Myocyte (in vitro differentiated cells): Measurements from ENCODE around the gene MAMDC2. TPM values are rescaled to one million over a fixed set of nuclear protein-coding genes. Genes with fewer than 3 reads are reported as not detected.
"Not testable (repeated sequence)": the region's sequence is repeated elsewhere in the genome, so short reads cannot be mapped to it uniquely, and the experiment has no call there.

Source experiments
- DNase-seq: peaks from one replicate; pipeline ENCODE4 v3.0.0-alpha.2; 2012; ENCODE audit warnings: low read depth
- total RNA-seq: library from RNA; depleted of rRNA; stranded (reverse); fragments of >200 nt; gene quantifications from 2 replicates; pipeline ENCODE4 v1.2.3, GENCODE V29; 2014

MAMDC2 gene
- total RNA-seq, 1 donor from 2014 or later: 163 TPM

DNA sequence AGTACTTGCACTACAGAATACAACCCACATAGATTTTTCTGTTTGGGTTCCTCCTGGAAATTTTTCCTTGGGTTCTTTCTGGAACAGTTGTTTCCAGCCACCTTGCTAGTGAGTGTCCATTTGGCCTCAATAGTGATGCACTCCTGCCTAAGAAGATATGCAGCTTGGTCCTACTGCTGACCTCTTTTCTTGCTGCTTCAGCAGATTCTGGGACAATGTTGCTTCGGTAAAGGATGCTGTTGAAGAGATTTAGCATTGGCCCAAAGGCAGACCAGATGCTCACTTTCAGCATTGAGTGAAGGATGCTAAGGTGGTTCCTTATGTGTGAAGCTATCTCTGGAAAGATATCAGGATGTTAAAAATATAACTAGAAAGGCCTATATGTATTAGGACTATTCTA is 128.9 kb downstream of the MAMDC2 start:
- no peak for DNase-seq

DNA sequence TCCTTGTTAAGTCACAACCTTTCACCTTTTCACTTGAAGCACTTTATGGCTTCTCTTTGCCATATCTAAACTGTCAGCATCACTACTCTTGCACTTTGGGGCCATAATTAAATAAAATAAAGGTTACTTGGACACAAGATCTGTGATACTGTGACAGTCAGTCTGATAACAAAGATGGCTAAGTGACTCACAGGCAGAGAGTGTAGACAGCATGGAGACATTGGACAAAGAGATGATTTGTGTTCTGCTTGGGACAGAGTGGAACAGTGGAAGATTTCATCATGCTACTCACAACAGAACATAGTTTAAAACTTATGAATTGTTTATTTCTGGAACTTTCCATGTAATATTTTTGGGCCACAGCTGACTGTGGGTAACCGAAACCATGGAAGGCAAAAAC is 133.5 kb downstream of the MAMDC2 start:
- peak; percentile 54 for DNase-seq

DNA sequence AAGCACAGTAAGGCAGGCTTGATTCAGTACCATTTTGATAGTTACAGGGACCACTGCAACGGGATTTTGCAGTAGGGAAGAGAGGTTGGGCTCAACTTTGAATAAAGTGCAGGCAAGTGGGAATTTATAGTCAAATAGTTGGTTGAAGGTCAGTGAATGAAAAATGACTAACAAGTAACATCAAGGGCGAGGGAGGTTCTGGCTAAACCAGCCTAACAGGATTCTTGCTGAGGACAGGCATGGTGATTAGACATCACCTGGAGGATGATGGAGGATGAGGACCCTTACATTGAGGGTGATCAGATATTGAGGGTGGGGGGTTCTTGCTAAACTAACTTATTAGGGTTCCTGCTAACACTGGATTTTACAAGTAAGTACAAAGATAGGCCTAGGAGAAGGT is 149.1 kb downstream of the MAMDC2 start:
- DNase-seq: no peak

DNA sequence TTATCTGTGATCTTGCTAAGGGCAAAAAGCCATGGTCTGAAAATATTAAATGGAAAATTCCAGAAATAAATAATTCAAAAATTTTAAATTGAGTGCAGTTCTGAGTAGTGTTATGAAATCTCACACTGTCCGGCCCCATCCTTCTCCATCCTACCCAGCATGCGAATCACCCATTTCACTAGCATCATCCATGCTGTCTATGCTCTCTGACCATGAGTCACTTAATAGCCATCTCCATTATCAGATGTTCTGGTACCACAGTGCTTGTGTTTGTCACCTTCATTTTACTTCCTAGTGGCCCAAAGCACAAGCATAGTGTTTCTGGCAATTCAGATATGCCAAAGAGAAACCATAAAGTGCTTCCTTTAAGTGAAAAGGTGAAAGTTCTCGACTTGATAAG is 151.8 kb downstream of the MAMDC2 start:
- no peak for DNase-seq

DNA sequence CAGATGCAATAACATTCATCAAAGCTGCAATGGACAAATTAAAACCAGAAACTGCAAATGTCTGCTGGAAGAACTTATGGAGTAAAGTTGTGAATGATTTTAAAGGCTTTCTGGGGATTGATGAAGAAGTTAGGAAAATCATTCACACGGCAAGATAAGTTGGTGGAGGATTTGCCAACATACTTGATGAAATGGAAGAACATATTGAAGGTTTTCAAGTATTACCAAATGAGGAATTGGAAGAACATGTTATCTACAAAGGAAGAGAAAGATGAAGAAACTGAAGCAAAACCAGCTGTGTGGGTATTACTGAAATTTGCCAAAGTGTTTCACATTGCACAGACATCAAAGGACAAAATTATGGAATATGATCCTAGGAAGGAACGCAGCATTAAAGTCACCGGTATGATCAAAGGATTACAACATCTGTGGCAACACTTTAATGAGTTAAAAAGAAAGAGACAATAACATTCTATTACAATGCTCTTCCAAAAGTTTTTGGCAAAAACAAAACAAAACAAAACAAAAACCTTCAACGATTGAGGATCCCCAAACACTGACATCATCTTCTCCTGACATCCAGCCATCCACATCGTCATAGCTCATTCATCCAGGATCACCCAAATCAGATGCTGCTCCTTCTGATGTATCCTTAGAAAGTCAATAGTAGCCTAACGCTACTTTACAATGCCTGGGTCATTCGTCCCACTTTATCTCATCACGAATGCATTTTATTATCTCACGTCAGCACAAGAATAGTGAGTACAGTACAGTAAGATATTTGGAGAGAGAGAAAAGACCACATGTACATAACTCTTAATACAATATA is 153.8 kb downstream of the MAMDC2 start:
- no peak for DNase-seq

DNA sequence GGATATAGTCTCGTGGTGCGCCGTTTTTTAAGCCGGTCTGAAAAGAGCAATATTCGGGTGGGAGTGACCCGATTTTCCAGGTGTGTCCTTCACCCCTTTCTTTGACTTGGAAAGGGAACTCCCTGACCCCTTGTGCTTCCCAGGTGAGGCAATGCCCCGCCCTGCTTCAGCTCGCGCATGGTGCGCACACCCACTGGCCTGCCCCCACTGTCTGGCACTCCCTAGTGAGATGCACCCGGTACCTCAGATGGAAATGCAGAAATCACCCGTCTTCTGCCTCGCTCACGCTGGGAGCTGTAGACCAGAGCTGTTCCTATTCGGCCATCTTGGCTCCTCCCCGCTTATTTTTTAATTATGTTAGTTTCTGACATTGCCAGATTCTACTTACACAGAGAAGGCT is 161.1 kb downstream of the MAMDC2 start:
- not testable (repeated sequence) for DNase-seq

DNA sequence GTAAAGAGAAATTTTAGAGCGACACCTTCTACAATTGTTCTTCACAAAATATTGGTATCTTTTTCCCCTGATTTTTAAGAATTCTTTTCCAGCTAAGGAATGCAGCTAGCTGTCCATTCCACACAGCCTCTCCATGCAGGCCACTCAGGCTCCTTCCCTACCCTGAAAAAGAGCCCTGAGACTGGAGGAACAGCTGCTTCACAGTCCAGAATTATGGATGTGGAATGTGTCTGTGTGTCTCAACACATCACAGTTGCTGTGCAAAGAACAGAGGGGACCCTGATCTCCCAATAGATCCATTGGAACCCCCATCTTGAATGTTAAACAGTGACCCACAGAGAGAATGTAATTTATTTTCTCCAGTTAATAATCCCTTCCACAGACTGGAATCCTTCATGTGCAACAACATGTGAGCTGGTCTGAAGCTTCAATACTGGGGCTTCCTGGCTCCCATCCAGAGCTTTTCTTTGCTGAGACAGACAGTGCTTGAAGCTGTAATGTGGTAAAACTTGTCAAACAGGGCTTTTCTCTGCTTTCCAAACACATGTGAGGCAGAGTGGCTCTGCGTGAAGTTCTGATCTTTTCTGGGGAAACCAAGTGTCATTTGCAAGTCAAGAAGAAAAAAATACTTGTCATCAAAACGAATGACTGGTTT is 161.8 kb downstream of the MAMDC2 start:
- DNase-seq: peak; percentile 72

DNA sequence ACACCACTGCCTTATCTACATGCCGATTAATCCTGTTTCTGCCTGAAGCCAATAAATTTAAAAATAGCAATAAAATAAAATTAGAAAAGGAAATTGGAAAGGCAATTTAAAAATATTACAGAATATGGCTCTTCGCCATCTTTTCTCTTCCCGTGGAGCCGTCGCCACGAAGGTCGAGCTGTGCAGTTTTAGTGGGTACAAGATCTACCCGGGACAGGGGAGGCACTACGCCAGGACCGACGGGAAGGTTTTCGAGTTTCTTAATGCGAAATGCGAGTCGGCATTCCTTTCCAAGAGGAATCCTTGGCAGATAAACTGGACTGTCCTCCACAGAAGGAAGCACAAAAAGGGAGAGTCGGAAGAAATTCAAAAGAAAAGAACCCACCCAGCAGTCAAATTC is 173.4 kb downstream of the MAMDC2 start:
- DNase-seq: no peak

DNA sequence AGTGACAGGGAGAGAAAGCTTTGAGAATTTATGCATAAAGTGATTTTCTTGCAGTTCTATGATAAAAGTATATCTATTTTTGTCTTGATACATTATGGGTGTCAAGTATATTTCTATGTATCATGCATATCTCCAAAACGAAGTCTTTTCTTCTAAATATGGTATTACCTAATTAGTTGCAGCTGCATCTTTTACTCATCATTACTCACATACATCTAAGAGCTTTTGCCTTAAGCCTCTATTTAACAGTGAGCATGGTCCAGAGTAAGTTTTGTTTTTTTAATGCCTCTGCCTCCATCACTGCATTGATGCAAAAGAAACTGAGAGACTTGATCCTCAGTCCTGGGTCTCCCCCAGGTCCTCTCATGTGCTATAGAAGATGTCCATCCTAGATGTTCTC is 175.1 kb downstream of the MAMDC2 start:
- no peak for DNase-seq

DNA sequence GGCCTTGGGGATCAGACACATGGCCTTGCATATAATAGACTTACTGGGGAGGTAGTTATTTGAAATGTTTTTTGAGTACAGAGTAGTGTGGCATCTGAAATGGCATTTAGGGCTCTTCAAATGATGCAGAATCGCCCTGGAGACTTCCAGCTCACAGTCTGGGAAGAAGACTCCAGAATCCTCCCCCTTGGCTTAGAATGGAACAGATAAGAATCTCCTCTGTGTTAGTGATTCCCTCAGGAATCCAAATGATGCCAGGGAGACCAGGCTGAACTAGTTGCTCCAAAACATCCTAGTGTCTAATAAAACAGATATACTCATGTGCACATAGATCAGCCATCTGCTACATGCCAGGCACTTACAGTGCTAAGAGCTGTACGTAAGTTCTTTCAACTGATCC is 176.6 kb downstream of the MAMDC2 start:
- no peak for DNase-seq

DNA sequence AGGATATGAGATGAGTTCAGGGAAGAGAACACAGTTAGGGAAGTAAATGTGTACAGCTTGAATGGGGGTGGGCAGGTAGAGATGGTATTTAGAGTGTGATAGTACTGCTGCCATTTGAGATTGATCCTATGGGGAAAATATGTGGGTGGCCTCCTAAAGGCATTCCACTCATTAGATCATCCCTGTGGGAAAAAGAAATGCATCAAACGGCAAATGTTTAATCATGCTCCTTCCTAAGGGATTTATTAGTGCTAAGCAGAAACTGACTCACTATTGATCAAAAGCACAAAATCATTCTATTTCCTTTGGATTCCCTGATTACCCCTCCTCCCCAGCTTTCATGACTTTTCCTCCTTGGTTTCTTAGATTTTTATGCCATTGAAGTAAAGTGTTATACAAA is 178.7 kb downstream of the MAMDC2 start:
- DNase-seq: no peak

DNA sequence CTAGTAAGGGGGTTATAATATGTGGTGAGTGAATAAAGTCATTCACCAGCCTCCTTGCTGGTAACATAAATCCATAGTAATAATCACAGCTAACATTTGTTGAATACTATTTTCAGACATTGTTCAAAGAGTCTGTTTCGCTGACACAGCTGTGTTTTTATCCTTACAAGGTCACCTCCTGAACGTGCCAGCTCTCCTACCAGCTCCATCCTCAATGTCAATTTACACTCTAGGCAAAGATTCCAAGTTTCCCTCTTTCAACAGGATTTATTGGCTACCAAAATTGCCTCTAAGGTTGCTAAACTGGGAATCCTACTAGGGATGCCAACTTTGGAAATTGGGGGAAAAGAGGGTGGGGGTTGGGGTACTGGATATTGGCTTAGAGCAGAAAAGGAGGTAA is 184.5 kb downstream of the MAMDC2 start:
- peak; percentile 17 for DNase-seq

DNA sequence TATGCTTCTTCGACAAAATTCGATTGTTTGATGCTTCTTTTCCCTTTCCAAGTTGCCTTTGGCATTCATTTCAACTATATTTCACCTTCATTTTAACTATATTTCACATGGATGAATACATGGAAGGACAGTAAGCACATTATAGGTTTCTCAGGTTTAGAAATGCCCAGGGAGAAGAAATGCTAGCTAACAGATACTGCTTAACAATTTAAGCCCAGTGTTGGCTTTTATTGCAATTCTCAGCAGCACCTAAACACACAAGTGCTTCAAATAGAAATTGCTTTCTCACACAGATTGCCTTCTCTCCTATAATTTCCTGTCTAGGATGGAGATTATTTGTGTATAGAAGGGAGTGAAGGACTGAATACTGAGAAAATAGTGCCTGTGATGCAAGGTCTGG is 185.0 kb downstream of the MAMDC2 start:
- no peak for DNase-seq

DNA sequence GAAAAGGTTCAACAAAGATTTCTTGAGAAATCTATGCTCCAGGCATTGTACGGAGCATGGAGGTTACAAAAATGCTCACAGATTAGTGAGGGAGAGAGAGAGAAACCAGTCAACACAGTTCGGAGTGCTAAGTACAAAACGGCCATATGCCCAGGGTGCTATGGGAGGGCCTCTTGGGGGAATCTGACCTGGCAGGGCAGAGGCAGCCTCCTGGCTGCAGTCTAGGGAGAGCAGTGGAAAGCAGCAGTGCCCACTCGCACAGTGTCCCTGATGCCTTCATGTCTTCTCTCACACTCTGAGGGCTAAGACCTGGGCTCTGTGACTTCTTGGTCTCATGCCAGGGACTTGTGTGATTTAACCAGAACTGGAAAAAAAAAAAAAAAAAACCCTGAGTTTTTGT is 185.4 kb downstream of the MAMDC2 start:
- peak; percentile 26 for DNase-seq

DNA sequence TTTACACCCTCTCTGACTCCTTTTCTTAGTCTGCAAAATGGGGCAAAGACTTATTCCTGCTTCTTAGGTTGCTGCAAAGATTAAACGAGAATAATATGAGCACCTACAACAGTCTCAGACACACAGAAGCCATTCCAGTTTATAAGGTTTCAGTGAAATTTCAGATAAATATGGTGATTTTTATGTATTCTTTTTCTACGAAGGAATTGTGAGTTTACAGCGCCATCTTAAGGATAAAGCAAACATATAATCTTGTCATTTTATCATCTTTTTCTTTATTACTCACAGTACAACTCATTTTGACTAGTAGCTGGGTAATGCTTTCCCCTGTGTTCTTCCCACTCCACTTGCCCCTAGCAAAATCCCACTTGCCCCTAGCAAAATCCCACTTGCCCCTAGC is 185.9 kb downstream of the MAMDC2 start:
- DNase-seq: peak; percentile 60

DNA sequence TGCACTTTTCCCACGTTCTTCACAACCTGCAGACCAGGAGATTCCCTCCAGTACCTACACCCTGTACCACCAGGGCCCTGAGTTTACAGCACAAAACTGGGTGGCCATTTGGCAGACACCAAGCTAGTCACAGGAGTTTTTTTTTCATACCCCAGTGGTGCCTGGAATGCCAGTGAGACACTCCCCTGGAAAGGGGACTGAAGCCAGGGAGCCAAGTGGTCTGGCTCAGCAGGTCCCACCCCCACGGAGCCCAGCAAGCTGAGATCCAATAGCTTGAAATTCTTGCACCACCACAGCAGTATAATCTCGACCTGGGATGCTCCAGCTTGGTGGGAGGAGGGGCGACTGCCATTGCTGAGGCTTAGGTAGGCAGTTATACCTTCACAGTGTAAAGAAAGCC is 188.8 kb downstream of the MAMDC2 start:
- no peak for DNase-seq

DNA sequence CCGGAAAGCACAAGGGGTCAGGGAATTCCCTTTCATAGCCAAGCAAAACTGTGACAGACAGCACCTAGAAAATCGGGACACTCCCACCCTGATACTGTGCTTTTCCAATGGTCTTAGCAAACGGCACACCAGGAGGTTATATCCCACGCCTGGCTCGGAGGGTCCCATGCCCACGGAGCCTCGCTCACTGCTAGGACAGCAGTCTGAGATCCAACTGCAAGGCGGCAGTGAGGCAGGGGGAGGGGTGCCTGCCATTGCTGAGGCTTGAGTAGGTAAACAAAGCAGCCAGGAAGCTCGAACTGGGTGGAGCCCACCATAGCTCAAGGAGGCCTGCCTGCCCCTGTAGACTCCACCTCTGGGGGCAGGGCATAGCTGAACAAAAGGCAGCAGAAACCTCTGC is 190.6 kb downstream of the MAMDC2 start:
- DNase-seq: not testable (repeated sequence)

DNA sequence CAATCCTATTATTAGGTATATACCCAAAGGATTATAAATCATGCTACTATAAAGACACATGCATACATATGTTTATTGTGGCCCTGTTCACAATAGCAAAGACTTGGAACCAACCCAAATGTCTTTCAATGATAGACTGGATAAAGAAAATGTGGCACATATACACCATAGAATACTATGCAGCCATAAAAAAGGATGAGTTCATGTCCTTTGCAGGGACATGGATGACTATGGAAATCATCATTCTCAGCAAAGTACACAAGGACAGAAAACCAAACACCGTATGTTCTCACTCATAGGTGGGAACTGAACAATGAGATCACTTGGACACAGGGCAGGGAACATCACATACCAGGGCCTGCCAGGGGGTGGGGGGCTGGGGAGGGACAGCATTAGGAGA is 202.3 kb downstream of the MAMDC2 start:
- DNase-seq: not testable (repeated sequence)

DNA sequence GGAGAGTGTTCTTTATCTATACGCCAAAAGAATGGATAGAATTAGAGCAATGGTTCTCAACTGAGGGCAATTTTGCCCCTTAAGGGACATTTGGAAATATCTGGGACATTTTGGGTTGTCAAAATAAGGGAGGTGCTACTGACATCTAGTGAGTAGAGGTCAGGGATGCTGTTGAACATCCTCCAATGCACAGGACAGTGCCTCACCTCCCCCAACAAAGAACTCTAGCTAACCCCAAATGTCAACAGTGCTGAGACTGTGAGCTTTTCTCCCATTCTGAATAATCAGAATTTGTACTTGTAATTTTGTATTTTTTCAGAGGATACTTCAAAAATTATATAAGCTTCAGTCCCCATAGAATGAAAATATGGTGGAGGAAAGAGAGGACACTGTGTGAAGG is 206.6 kb downstream of the MAMDC2 start:
- DNase-seq: no peak

DNA sequence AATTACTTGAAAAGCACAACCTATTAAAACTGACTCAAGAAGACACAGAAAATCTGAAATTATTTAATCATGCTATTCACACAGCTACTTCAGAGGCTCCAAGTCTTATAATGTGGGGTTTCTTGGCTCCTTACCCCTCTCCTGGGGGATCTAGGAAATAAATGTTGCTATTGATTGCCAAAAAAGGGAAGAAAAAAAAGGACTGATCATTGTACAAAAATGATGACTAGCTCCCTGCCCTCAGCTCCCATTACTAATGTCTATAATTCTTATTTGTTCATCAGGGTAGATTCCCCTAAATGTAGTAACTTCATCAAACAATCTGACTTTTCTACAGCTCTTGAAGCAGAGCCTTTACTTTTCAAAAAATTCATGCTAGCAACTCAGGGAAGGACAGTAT is 211.8 kb downstream of the MAMDC2 start:
- no peak for DNase-seq

DNA sequence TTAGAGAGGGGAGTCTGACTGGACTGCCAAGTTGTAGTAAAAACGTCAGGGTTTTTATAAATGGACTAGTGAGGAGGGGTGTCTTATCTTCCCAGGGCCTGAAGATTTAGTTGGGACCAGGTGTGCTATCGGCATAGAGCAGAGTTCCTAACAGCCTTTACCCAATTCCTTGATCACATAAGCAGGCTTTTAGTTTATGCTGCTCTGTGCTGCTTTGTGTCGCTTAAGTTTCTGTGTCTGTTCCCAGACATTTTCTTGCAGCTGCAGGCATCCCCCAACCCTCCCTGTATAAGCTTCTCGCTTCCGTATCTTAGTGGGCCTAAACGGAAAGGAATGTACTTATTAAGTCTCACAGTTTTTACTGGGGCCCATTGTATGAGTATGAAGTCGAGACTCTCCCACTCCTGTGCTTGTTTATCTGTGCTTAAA is 212.5 kb downstream of the MAMDC2 start:
- DNase-seq: peak; percentile 44

DNA sequence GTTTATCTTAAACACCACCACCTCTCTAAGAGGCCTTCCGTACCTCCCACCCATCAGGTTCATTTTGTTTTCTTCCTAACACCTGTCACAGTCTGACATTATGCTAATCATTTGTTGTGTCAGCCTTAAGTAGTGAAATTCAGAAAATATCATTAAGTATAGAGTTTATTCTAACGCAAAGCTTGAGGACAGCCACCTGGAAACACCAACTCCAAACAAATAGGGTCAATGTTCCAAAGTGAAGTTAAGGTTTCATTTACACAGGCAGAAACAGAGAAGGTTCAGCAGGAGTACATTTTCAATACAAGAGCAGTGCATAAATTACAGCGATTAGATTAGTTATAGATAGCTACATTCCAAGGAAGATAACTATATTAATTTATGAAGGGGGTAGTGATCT is 213.9 kb downstream of the MAMDC2 start:
- DNase-seq: no peak
